Brain microvascular endothelial cell (primary cell): ENCODE data around the gene NAXE.
"Not testable (repeated sequence)": the region's sequence is repeated elsewhere in the genome, so short reads cannot be mapped to it uniquely, and the experiment has no call there.

Experiments
- DNase-seq: peaks from one replicate; pipeline ENCODE4 v3.0.0-alpha.2; 2020
- H3K27ac ChIP-seq: fragments of 250-450 bp; sonication (Bioruptor Pico); 2 replicates; pipeline ENCODE4 v1.5.1; 2020; ENCODE audit warnings: mild to moderate bottlenecking, moderate library complexity
- H3K27me3 ChIP-seq: fragments of 250-450 bp; sonication (Bioruptor Pico); replicated peaks from 2 replicates; pipeline ENCODE4 v1.5.1; 2020; ENCODE audit warnings: mild to moderate bottlenecking
- H3K36me3 ChIP-seq: fragments of 250-450 bp; sonication (Bioruptor Pico); replicated peaks from 2 replicates; pipeline ENCODE4 v1.5.1; 2020; ENCODE audit warnings: mild to moderate bottlenecking
- H3K4me3 ChIP-seq: 2 replicates; pipeline ENCODE4 v1.5.1; 2011; ENCODE audit warnings: low read depth, mild to moderate bottlenecking, control low read depth, low read length, moderate library complexity
- CTCF ChIP-seq: IDR thresholded peaks from 2 replicates; pipeline ENCODE4 v1.5.1; 2011; ENCODE audit warnings: low read depth, mild to moderate bottlenecking, moderate library complexity, low read length, control low read depth, inconsistent platforms; ENCODE audit errors: missing control alignments
- in situ Hi-C: cut with HindIII; loops from 2 replicates; pipeline ENCODE4 v1.10.0; 2017; ENCODE audit warnings: low sequenced_read_pairs, low pct_ligation_motif_present

The NAXE gene

GRCh38 chr1:156586323-156586722 is 5.3 kb upstream of the NAXE start:
- Histone ChIP-seq H3K27ac (no peak overlapping the region), H3K27me3 (no peaks in the 10 kb centered on the region), H3K4me3 (no peak overlapping the region), H3K36me3 (no peaks in the 10 kb centered on the region)
- in situ Hi-C loops: no loop called here
- DNase-seq: no peak
- TF ChIP-seq CTCF: no peak

GRCh38 chr1:156586892-156587477 is 4.6 kb upstream of the NAXE start:
- DNase-seq: no peak
- TF ChIP-seq CTCF: no peak
- in situ Hi-C loops: no loop called here
- Histone ChIP-seq H3K4me3 (no peak overlapping the region), H3K36me3 (no peaks in the 10 kb centered on the region), H3K27ac (no peak overlapping the region), H3K27me3 (no peaks in the 10 kb centered on the region)

- H3K27me3 ChIP-seq, in situ Hi-C loops, H3K27ac ChIP-seq, H3K36me3 ChIP-seq, DNase-seq, H3K4me3 ChIP-seq: not testable (repeated sequence)
Observed at GRCh38 chr1:156587927-156588326, 3.6 kb upstream of the NAXE start.

GRCh38 chr1:156589546-156589945 is 2.0 kb upstream of the NAXE start:
- in situ Hi-C loops: no loop called here
- DNase-seq: no peak
- Histone ChIP-seq H3K27ac (no peak overlapping the region), H3K4me3 (no peak overlapping the region), H3K36me3 (peaks cover 6% of the 10 kb centered on the region), H3K27me3 (no peaks in the 10 kb centered on the region)
- no peak for TF ChIP-seq CTCF

- H3K27ac ChIP-seq: no peak overlapping the region
- no peaks in the 10 kb centered on the region for H3K27me3 ChIP-seq
- in situ Hi-C loops: no loop called here
- no peak for DNase-seq
- no peak for TF ChIP-seq CTCF
- no peak overlapping the region for H3K4me3 ChIP-seq
- peaks cover 13% of the 10 kb centered on the region for H3K36me3 ChIP-seq
Observed at GRCh38 chr1:156590326-156591180, 1.0 kb upstream of the NAXE start.

GRCh38 chr1:156591181-156591431 is 470 bp upstream of the NAXE start:
- Histone ChIP-seq H3K27me3 (no peaks in the 10 kb centered on the region), H3K36me3 (peaks cover 19% of the 10 kb centered on the region), H3K4me3 (peak overlapping the region; percentile 88), H3K27ac (no peak overlapping the region)
- no peak for TF ChIP-seq CTCF
- in situ Hi-C loops: no loop called here
- DNase-seq: no peak
